Retinal pigment epithelial cell (primary cell): Measurements from ENCODE around the gene GASK1B.

Source experiments
- DNase-seq: peaks from one replicate; pipeline ENCODE4 v3.0.0-alpha.2; 2010; ENCODE audit warnings: low read depth
- H3K4me3 ChIP-seq: 2 replicates; pipeline ENCODE4 v1.5.1; 2011; ENCODE audit warnings: mild to moderate bottlenecking, low read length, control low read depth, moderate library complexity
- TF ChIP-seq, protein P1 (sequence below): conservative IDR thresholded peaks from 2 replicates; pipeline ENCODE4 v1.5.1; 2011; ENCODE audit warnings: low read depth, low read length, control low read depth, inconsistent platforms

The GASK1B gene

DNA sequence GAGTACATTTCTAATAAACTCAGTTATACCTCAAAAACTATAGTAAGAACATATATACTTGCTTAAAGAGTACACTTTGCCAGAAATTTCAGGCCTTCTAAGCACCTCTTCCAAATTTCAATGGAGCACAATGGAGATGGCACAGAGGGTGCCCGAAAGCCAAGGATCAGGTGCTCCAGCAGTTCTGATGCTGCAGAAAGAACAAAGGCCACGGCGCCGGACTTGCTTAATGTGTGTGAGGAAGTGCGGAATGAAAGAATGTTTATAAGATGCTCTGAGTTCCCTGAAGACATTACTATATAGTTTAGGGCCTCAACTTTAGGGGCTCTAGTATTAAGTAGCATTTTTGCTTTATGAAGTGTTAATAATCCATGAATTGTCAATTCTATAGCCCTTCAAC lies 44.3 kb downstream of the GASK1B start:
- TF ChIP-seq, protein P1, sequence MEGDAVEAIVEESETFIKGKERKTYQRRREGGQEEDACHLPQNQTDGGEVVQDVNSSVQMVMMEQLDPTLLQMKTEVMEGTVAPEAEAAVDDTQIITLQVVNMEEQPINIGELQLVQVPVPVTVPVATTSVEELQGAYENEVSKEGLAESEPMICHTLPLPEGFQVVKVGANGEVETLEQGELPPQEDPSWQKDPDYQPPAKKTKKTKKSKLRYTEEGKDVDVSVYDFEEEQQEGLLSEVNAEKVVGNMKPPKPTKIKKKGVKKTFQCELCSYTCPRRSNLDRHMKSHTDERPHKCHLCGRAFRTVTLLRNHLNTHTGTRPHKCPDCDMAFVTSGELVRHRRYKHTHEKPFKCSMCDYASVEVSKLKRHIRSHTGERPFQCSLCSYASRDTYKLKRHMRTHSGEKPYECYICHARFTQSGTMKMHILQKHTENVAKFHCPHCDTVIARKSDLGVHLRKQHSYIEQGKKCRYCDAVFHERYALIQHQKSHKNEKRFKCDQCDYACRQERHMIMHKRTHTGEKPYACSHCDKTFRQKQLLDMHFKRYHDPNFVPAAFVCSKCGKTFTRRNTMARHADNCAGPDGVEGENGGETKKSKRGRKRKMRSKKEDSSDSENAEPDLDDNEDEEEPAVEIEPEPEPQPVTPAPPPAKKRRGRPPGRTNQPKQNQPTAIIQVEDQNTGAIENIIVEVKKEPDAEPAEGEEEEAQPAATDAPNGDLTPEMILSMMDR = no peak
- H3K4me3 ChIP-seq = no peak overlapping the region

DNA sequence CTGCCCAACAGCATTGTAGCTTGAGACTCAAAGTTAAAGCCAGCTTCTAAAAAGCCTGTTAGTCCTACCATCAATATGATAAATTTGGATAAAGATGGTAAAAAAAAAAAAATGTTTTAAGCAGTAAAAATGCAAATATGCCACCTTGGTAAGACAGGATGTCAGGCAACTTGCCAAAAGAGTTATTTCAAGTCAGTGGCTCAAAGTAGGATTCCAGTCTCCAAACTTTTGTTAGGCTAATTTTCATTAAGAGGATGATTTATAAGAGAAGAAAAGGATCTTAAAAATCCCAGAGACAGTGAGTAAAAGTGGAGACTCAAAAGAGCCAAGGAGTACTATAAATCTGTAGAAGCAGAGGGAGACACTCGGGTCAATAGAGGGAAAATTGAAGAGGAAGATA lies 47.5 kb downstream of the GASK1B start:
- no peak overlapping the region for H3K4me3 ChIP-seq
- TF ChIP-seq, protein P1 = no peak
- no peak for DNase-seq

More for the DNA sequence above, 44.3 kb downstream of the GASK1B start:
- DNase-seq = no peak
